ENCODE data around the gene LIX1. TPM values are rescaled to one million over a fixed set of nuclear protein-coding genes. Genes with fewer than 3 reads are reported as not detected.

The LIX1 gene
- total and polyA plus RNA-seq, 3 experiments from 2014 or later: not detected

GRCh38 chr5:97098922-97099321 lies 43.5 kb downstream of the LIX1 start:
- CTCF ChIA-PET: no interaction called here
- no peak overlapping the region for H3K4me3 Mint-ChIP-seq
- no peak overlapping the region for H3K27ac ChIP-seq (ENCODE audit: low read depth, low read length)
- no peaks in the 10 kb centered on the region for H3K4me1 ChIP-seq (ENCODE audit: insufficient read depth, low read length)
- H3K36me3 Mint-ChIP-seq: no peaks in the 10 kb centered on the region
- no peaks in the 10 kb centered on the region for H3K36me3 ChIP-seq (ENCODE audit: insufficient read depth, low read length)
- POLR2A ChIA-PET: no interaction called here
- no peak overlapping the region for H3K4me3 ChIP-seq (ENCODE audit: low read length)
- H3K9me3 ChIP-seq (ENCODE audit: low read length): no peaks in the 10 kb centered on the region
- peaks cover 4 to 7% of the 10 kb centered on the region in 2 donors for H3K27me3 Mint-ChIP-seq
- H3K27ac Mint-ChIP-seq: no peak overlapping the region
- H3K27me3 ChIP-seq (ENCODE audit: insufficient read depth, low read length, poor library complexity, severe bottlenecking): no peaks in the 10 kb centered on the region
- no peaks in the 10 kb centered on the region for H3K9me3 Mint-ChIP-seq
- peaks cover 4 to 12% (median 7%) of the 10 kb centered on the region in 3 donors for H3K4me1 Mint-ChIP-seq
- DNase-seq: no peak

- CTCF ChIA-PET: no interaction called here
- H3K36me3 Mint-ChIP-seq: no peaks in the 10 kb centered on the region
- no peaks in the 10 kb centered on the region for H3K4me1 ChIP-seq (ENCODE audit: insufficient read depth, low read length)
- H3K4me3 Mint-ChIP-seq: no peak overlapping the region
- no peak overlapping the region for H3K27ac ChIP-seq (ENCODE audit: low read depth, low read length)
- H3K9me3 Mint-ChIP-seq: no peaks in the 10 kb centered on the region
- DNase-seq: no peak
- POLR2A ChIA-PET: no interaction called here
- H3K4me3 ChIP-seq (ENCODE audit: low read length): no peak overlapping the region
- no peaks in the 10 kb centered on the region for H3K36me3 ChIP-seq (ENCODE audit: insufficient read depth, low read length)
- H3K27ac Mint-ChIP-seq: no peak overlapping the region
- peaks cover 0 to 7% of the 10 kb centered on the region in 2 donors for H3K27me3 Mint-ChIP-seq
- no peaks in the 10 kb centered on the region for H3K9me3 ChIP-seq (ENCODE audit: low read length)
- H3K4me1 Mint-ChIP-seq: peaks cover 4 to 12% (median 7%) of the 10 kb centered on the region in 3 donors
- H3K27me3 ChIP-seq (ENCODE audit: insufficient read depth, low read length, poor library complexity, severe bottlenecking): no peaks in the 10 kb centered on the region
Measured at GRCh38 chr5:97097326-97098230, 44.8 kb downstream of the LIX1 start.

- ChIA-PET CTCF (no interaction called here), POLR2A (no interaction called here)
- DNase-seq: no peak
- Histone ChIP-seq H3K4me1 (ENCODE audit: insufficient read depth, low read length) (no peaks in the 10 kb centered on the region), H3K9me3 (ENCODE audit: low read length) (no peaks in the 10 kb centered on the region), H3K27me3 (ENCODE audit: insufficient read depth, low read length, poor library complexity, severe bottlenecking) (no peaks in the 10 kb centered on the region), H3K4me3 (ENCODE audit: low read length) (no peak overlapping the region), H3K27ac (ENCODE audit: low read depth, low read length) (no peak overlapping the region), H3K36me3 (ENCODE audit: insufficient read depth, low read length) (no peaks in the 10 kb centered on the region)
- Mint-ChIP-seq H3K4me3 (no peak overlapping the region), H3K9me3 (no peaks in the 10 kb centered on the region), H3K27ac (no peak overlapping the region), H3K27me3 (peaks cover 0 to 6% of the 10 kb centered on the region in 2 donors), H3K4me1 (peaks cover 4 to 12% (median 7%) of the 10 kb centered on the region in 3 donors), H3K36me3 (no peaks in the 10 kb centered on the region)
Measured at GRCh38 chr5:97096846-97097245, 45.6 kb downstream of the LIX1 start.

GRCh38 chr5:97096191-97096590 lies 46.2 kb downstream of the LIX1 start:
- no peak overlapping the region for H3K4me3 ChIP-seq (ENCODE audit: low read length)
- no peak overlapping the region for H3K27ac ChIP-seq (ENCODE audit: low read depth, low read length)
- no peaks in the 10 kb centered on the region for H3K4me1 ChIP-seq (ENCODE audit: insufficient read depth, low read length)
- no peak overlapping the region for H3K27ac Mint-ChIP-seq
- no peaks in the 10 kb centered on the region for H3K9me3 Mint-ChIP-seq
- peaks cover 4 to 12% (median 7%) of the 10 kb centered on the region in 3 donors for H3K4me1 Mint-ChIP-seq
- H3K9me3 ChIP-seq (ENCODE audit: low read length): no peaks in the 10 kb centered on the region
- H3K4me3 Mint-ChIP-seq: no peak overlapping the region
- H3K27me3 Mint-ChIP-seq: peaks cover 0 to 4% of the 10 kb centered on the region in 2 donors
- no peaks in the 10 kb centered on the region for H3K36me3 ChIP-seq (ENCODE audit: insufficient read depth, low read length)
- CTCF ChIA-PET: no interaction called here
- POLR2A ChIA-PET: no interaction called here
- no peak for DNase-seq
- no peaks in the 10 kb centered on the region for H3K27me3 ChIP-seq (ENCODE audit: insufficient read depth, low read length, poor library complexity, severe bottlenecking)
- H3K36me3 Mint-ChIP-seq: no peaks in the 10 kb centered on the region

- H3K4me1 Mint-ChIP-seq: peaks cover 4 to 12% (median 7%) of the 10 kb centered on the region in 3 donors
- no peaks in the 10 kb centered on the region for H3K36me3 Mint-ChIP-seq
- H3K4me1 ChIP-seq (ENCODE audit: insufficient read depth, low read length): no peaks in the 10 kb centered on the region
- H3K9me3 Mint-ChIP-seq: no peaks in the 10 kb centered on the region
- H3K27ac ChIP-seq (ENCODE audit: low read depth, low read length): no peak overlapping the region
- DNase-seq: no peak
- ChIA-PET CTCF (no interaction called here), POLR2A (no interaction called here)
- H3K27me3 Mint-ChIP-seq: peaks cover 0 to 4% of the 10 kb centered on the region in 2 donors
- no peak overlapping the region for H3K4me3 ChIP-seq (ENCODE audit: low read length)
- no peaks in the 10 kb centered on the region for H3K36me3 ChIP-seq (ENCODE audit: insufficient read depth, low read length)
- no peak overlapping the region for H3K27ac Mint-ChIP-seq
- no peak overlapping the region for H3K4me3 Mint-ChIP-seq
- H3K9me3 ChIP-seq (ENCODE audit: low read length): no peaks in the 10 kb centered on the region
- H3K27me3 ChIP-seq (ENCODE audit: insufficient read depth, low read length, poor library complexity, severe bottlenecking): no peaks in the 10 kb centered on the region
Measured at GRCh38 chr5:97095318-97095732, 47.1 kb downstream of the LIX1 start.

- POLR2A ChIA-PET: no interaction called here
- no peak for DNase-seq
- H3K27ac ChIP-seq (ENCODE audit: low read depth, low read length): no peak overlapping the region
- H3K36me3 ChIP-seq (ENCODE audit: insufficient read depth, low read length): no peaks in the 10 kb centered on the region
- H3K27me3 ChIP-seq (ENCODE audit: insufficient read depth, low read length, poor library complexity, severe bottlenecking): no peaks in the 10 kb centered on the region
- no peaks in the 10 kb centered on the region for H3K4me1 ChIP-seq (ENCODE audit: insufficient read depth, low read length)
- Mint-ChIP-seq H3K27me3 (peaks cover 0 to 4% of the 10 kb centered on the region in 2 donors), H3K36me3 (no peaks in the 10 kb centered on the region), H3K9me3 (no peaks in the 10 kb centered on the region), H3K27ac (no peak overlapping the region), H3K4me1 (peaks cover 4 to 12% (median 7%) of the 10 kb centered on the region in 3 donors), H3K4me3 (no peak overlapping the region)
- no peaks in the 10 kb centered on the region for H3K9me3 ChIP-seq (ENCODE audit: low read length)
- H3K4me3 ChIP-seq (ENCODE audit: low read length): no peak overlapping the region
- CTCF ChIA-PET: no interaction called here
Measured at GRCh38 chr5:97094579-97095317, 47.7 kb downstream of the LIX1 start.

GRCh38 chr5:97093193-97093592 lies 49.2 kb downstream of the LIX1 start:
- POLR2A ChIA-PET: no interaction called here
- H3K27me3 ChIP-seq (ENCODE audit: insufficient read depth, low read length, poor library complexity, severe bottlenecking): no peaks in the 10 kb centered on the region
- Mint-ChIP-seq H3K36me3 (no peaks in the 10 kb centered on the region), H3K27ac (no peak overlapping the region), H3K4me1 (peaks cover 4 to 12% (median 7%) of the 10 kb centered on the region in 3 donors), H3K9me3 (no peaks in the 10 kb centered on the region), H3K27me3 (peaks cover 0 to 2% of the 10 kb centered on the region in 2 donors), H3K4me3 (no peak overlapping the region)
- no peaks in the 10 kb centered on the region for H3K9me3 ChIP-seq (ENCODE audit: low read length)
- H3K4me3 ChIP-seq (ENCODE audit: low read length): no peak overlapping the region
- no peaks in the 10 kb centered on the region for H3K36me3 ChIP-seq (ENCODE audit: insufficient read depth, low read length)
- H3K4me1 ChIP-seq (ENCODE audit: insufficient read depth, low read length): no peaks in the 10 kb centered on the region
- no peak for DNase-seq
- no peak overlapping the region for H3K27ac ChIP-seq (ENCODE audit: low read depth, low read length)
- CTCF ChIA-PET: no interaction called here

- Histone ChIP-seq H3K27ac (ENCODE audit: low read depth, low read length) (no peak overlapping the region), H3K36me3 (ENCODE audit: insufficient read depth, low read length) (no peaks in the 10 kb centered on the region), H3K27me3 (ENCODE audit: insufficient read depth, low read length, poor library complexity, severe bottlenecking) (no peaks in the 10 kb centered on the region), H3K4me3 (ENCODE audit: low read length) (no peak overlapping the region), H3K9me3 (ENCODE audit: low read length) (no peaks in the 10 kb centered on the region), H3K4me1 (ENCODE audit: insufficient read depth, low read length) (no peaks in the 10 kb centered on the region)
- H3K4me1 Mint-ChIP-seq: peaks cover 4 to 12% (median 7%) of the 10 kb centered on the region in 3 donors
- H3K9me3 Mint-ChIP-seq: no peaks in the 10 kb centered on the region
- H3K27me3 Mint-ChIP-seq: peaks cover 0 to 2% of the 10 kb centered on the region in 2 donors
- H3K4me3 Mint-ChIP-seq: no peak overlapping the region
- H3K27ac Mint-ChIP-seq: no peak overlapping the region
- no peak for DNase-seq
- POLR2A ChIA-PET: no interaction called here
- no peaks in the 10 kb centered on the region for H3K36me3 Mint-ChIP-seq
- CTCF ChIA-PET: no interaction called here
Measured at GRCh38 chr5:97090944-97091343, 51.5 kb downstream of the LIX1 start.

All from CD8-positive, alpha-beta memory T cell (primary cell).